Transverse colon (tissue), 4 donors: ENCODE results near the gene COMMD2.

Source experiments
- POLR2A ChIP-seq: fragments of 450-650 bp; IDR thresholded peaks from one replicate; pipeline ENCODE4 v1.6.1; 2016; ENCODE audit warnings: antibody characterized with exemption, mild to moderate bottlenecking, moderate library complexity
- POLR2AphosphoS5 ChIP-seq, 3 donors: sonication (generic); formaldehyde crosslinking; IDR thresholded peaks; one replicate each; pipeline ENCODE4 v1.6.1; 2016; ENCODE audit warnings: antibody characterized with exemption in 3 of 3
- TF ChIP-seq, protein P1 (sequence below), 5 experiments: fragments of 200-600 bp in 3 of 5; fragments of 450-650 bp in 2 of 5; sonication (generic) in 3 of 5; IDR thresholded peaks; 1 replicate in 2 of 5; 2 replicates in 3 of 5; pipeline ENCODE4 v1.5.1; 2016 to 2017; ENCODE audit warnings: antibody characterized with exemption in 5 of 5, inconsistent platforms in 3 of 5, mild to moderate bottlenecking in 2 of 5, moderate library complexity in 1 of 5

DNA sequence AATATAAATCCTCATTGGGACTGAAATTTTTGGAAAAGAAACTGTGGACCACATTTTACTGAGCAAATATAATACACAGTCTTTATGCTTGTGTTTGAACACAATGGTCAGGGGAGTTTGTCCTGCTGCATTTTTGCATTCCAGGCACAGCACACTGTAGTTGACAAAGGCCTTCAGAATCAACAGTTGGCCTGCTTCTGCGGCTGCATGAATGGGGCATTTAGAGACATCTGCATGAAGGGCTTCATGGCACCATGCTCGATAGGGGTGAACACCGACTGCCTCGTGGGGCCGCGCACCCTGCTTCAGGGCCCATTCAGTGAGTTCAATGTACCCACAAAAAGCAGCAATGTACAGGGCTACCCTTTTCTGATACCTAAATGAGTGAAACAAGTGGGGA, 15.4 kb upstream of the COMMD2 start:
- no peak for TF ChIP-seq POLR2A
- TF ChIP-seq, protein P1, sequence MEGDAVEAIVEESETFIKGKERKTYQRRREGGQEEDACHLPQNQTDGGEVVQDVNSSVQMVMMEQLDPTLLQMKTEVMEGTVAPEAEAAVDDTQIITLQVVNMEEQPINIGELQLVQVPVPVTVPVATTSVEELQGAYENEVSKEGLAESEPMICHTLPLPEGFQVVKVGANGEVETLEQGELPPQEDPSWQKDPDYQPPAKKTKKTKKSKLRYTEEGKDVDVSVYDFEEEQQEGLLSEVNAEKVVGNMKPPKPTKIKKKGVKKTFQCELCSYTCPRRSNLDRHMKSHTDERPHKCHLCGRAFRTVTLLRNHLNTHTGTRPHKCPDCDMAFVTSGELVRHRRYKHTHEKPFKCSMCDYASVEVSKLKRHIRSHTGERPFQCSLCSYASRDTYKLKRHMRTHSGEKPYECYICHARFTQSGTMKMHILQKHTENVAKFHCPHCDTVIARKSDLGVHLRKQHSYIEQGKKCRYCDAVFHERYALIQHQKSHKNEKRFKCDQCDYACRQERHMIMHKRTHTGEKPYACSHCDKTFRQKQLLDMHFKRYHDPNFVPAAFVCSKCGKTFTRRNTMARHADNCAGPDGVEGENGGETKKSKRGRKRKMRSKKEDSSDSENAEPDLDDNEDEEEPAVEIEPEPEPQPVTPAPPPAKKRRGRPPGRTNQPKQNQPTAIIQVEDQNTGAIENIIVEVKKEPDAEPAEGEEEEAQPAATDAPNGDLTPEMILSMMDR (IDR thresholded peaks at IDR 0.05) = no peak
- no peak for TF ChIP-seq POLR2AphosphoS5 (IDR thresholded peaks at IDR 0.05)
